Measurements from ENCODE around the gene DIDO1. TPM values are rescaled to one million over a fixed set of nuclear protein-coding genes. Genes with fewer than 3 reads are reported as not detected.

DIDO1 gene
- total and polyA plus RNA-seq, 2 of the 4 experiments (the other 2 are of a cell fraction), result 21.8 to 28.1 TPM

DNA sequence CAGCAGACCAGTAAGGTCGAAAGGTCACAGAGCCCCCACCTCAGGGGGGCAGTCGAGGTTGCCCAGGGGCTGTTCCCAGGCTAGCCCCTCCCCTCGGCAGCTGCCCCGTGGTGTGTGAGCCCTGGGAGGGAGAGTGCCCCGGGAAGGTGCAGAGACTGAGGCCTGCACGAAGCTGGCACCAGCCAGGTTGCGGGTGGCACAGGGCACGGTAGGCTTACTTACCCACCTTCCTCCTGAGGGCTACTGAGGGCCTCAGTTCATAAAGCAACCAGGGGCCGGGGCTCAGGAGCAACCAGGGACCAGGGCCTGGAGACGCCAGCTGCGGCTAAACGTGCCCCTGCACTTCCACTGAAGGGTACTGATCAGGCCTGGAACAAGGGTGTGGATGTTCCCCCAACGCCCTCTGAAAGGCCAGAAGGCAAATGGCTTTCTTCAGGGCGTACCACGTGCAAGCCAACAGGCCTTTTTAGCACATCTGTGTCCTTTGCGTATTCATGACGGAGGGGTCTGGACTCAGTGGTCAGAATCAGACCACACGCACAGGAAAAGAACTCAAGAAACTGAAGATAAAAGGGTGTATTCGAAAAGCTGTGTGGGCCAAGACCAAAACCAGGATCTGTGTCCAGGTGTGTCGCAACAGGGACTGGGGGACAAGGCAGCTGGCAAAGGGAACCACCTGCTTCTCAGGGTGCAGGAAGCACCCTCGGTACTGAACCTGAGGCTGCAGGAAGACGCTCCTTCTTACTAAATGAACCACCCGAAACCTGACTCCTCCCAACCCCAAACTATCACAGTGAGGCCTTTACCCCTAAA lies 40.2 kb downstream of the DIDO1 start:
- Histone ChIP-seq H2BK15ac (ENCODE audit: low read depth, low read length) (no peak overlapping the region), H4K5ac (ENCODE audit: low read depth, low read length) (no peak overlapping the region), H3K9me3 (ENCODE audit: control insufficient read depth, insufficient read depth, low read length) (no peaks in the 10 kb centered on the region), H3K27me3 (ENCODE audit: control insufficient read depth, insufficient read depth, low read length) (no peaks in the 10 kb centered on the region), H2AK5ac (ENCODE audit: low read depth, low read length) (no peak overlapping the region; the same call in 1 of the 2 replicates), H2BK120ac (ENCODE audit: low read depth, low read length) (no peak overlapping the region), H3K4me1 (ENCODE audit: control insufficient read depth, insufficient read depth, low read length) (peaks cover 11% of the 10 kb centered on the region), H3K18ac (ENCODE audit: low read depth, low read length) (no peak overlapping the region), H3K14ac (replicated peaks; ENCODE audit: low read depth, low read length) (no peak overlapping the region), H3K27ac (ENCODE audit: insufficient read depth, low read length) (no peak overlapping the region), H3K36me3 (ENCODE audit: control insufficient read depth, insufficient read depth, low read length) (peaks cover 46% of the 10 kb centered on the region), H3K9me1 (ENCODE audit: insufficient read depth, low read length) (peaks cover 11% of the 10 kb centered on the region), H3K9ac (ENCODE audit: low read depth, low read length) (no peak overlapping the region), H2AK9ac (replicated peaks; ENCODE audit: low read depth, low read length, poor library complexity) (peak overlapping the region; percentile 23), H3K4me3 (ENCODE audit: insufficient read depth, low read depth, low read length) (no peak overlapping the region), H2BK20ac (ENCODE audit: low read depth, low read length) (no peak overlapping the region), H2BK5ac (ENCODE audit: low read depth, low read length, poor library complexity, severe bottlenecking) (no peak overlapping the region), H2AFZ (replicated peaks; ENCODE audit: low read length, poor library complexity) (no peak overlapping the region), H3K4me2 (ENCODE audit: low read depth, low read length) (no peak overlapping the region), H4K20me1 (ENCODE audit: insufficient read depth, low read length) (peaks cover 20% of the 10 kb centered on the region), H4K91ac (ENCODE audit: insufficient read depth, low read depth, low read length) (no peak overlapping the region), H3K23ac (ENCODE audit: low read depth, low read length) (no peak overlapping the region), H4K8ac (ENCODE audit: low read depth in 2 of 2, low read length in 2 of 2) (no peak overlapping the region), H3K56ac (ENCODE audit: extremely low read depth, insufficient read depth, low read length) (no peak overlapping the region), H3K79me1 (ENCODE audit: low read depth in 1 of 2, low read length in 2 of 2) (peaks cover 0 to 25% of the 10 kb centered on the region in 2 experiments; a peak in 2 of 4 replicates), H3K4ac (ENCODE audit: low read depth, low read length) (no peak overlapping the region)
- DNase-seq (no peak), ATAC-seq (ENCODE audit: low read depth) (no peak)
- 89% methylated on average over 10 of the region's 23 CpGs; no CpG with 5 or more reads in 1 of the 2 experiments for WGBS, 2 experiments (ENCODE audit: extremely low coverage in 2 of 2, insufficient read length in 1 of 2)
- in situ Hi-C loops (cut with MboI; ENCODE audit: low sequenced_read_pairs), result no loop called here
- CTCF ChIA-PET, result interaction anchor here (1.7 kb wide), 1 partner anchor 10 kb away, joined by 12 read pairs; no protein-coding TSS in a partner anchor
- TF ChIP-seq, protein P1, sequence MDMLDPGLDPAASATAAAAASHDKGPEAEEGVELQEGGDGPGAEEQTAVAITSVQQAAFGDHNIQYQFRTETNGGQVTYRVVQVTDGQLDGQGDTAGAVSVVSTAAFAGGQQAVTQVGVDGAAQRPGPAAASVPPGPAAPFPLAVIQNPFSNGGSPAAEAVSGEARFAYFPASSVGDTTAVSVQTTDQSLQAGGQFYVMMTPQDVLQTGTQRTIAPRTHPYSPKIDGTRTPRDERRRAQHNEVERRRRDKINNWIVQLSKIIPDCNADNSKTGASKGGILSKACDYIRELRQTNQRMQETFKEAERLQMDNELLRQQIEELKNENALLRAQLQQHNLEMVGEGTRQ (IDR thresholded peaks at IDR 0.05; ENCODE audit: low read depth, low read length), result no peak
- TF ChIP-seq CEBPB (IDR thresholded peaks at IDR 0.05; ENCODE audit: low read depth, low read length), result peak; percentile 82
- dilution Hi-C loops (cut with HindIII; ENCODE audit: low sequenced_read_pairs, unreplicated experiment), result no loop called here
- POLR2A ChIA-PET (ENCODE audit: unreplicated experiment), result no interaction called here
- BruUV-seq (replicated peaks), result no TSS peak
- intact Hi-C loops (cut with micrococcal nuclease), result no loop called here

All from IMR-90 (cell line).